Keratinocyte (primary cell): ENCODE results near the gene DNAH17.

Experiments
- CTCF ChIP-seq, 3 experiments: IDR thresholded peaks in 1 of 3; conservative IDR thresholded peaks in 1 of 3; optimal IDR thresholded peaks in 1 of 3; 2 replicates in 2 of 3; 3 replicates in 1 of 3; pipeline versions ENCODE3 to v1.5.1; 2011; ENCODE audit warnings: low read length in 3 of 3, mild to moderate bottlenecking in 3 of 3, moderate library complexity in 2 of 3, control low read depth in 1 of 3, inconsistent platforms in 1 of 3; ENCODE audit not compliant: insufficient read depth in 2 of 3; ENCODE audit errors: extremely low read depth in 1 of 3
- EZH2 ChIP-seq: IDR thresholded peaks from one replicate; pipeline ENCODE4 v1.6.1; 2012; ENCODE audit warnings: inconsistent platforms, mild to moderate bottlenecking, low read length, moderate library complexity

GRCh38 chr17:78544881-78545755 is 32.1 kb downstream of the DNAH17 start:
- TF ChIP-seq CTCF (optimal IDR thresholded peaks at IDR 0.05 in 1 of 3, IDR thresholded peaks at IDR 0.05 in 1 of 3, conservative IDR thresholded peaks at IDR 0.05 in 1 of 3; ENCODE audit: extremely low read depth in 1 of 3, insufficient read depth in 2 of 3, low read length in 3 of 3) (no peak), EZH2 (no peak)
